Endothelial cell of umbilical vein (primary cell): ENCODE data around the gene PRSS36.

Source experiments
- POLR2A ChIP-seq: IDR thresholded peaks from 2 replicates; pipeline ENCODE4 v1.6.1; 2012; ENCODE audit warnings: low read depth, mild to moderate bottlenecking, control low read depth, low read length
- POLR2AphosphoS5 ChIP-seq: IDR thresholded peaks from 2 replicates; pipeline ENCODE4 v1.6.1; 2012; ENCODE audit warnings: low read depth, mild to moderate bottlenecking, control low read depth, low read length, moderate library complexity; ENCODE audit not compliant: insufficient read depth
- TF ChIP-seq, protein P1 (sequence below), 2 donors: IDR thresholded peaks; 1 replicate in 1 of 2; 2 replicates in 1 of 2; pipeline ENCODE4 v1.5.1; 2011; ENCODE audit warnings: low read length in 2 of 2, mild to moderate bottlenecking in 2 of 2, moderate library complexity in 2 of 2, control low read depth in 1 of 2, inconsistent platforms in 1 of 2, low read depth in 1 of 2; ENCODE audit not compliant: insufficient read depth in 1 of 2; ENCODE audit errors: extremely low read depth in 1 of 2

GRCh38 chr16:31193874-31194273 lies 44.0 kb upstream of the PRSS36 start:
- TF ChIP-seq POLR2A (no peak), POLR2AphosphoS5 (no peak)
- TF ChIP-seq, protein P1, sequence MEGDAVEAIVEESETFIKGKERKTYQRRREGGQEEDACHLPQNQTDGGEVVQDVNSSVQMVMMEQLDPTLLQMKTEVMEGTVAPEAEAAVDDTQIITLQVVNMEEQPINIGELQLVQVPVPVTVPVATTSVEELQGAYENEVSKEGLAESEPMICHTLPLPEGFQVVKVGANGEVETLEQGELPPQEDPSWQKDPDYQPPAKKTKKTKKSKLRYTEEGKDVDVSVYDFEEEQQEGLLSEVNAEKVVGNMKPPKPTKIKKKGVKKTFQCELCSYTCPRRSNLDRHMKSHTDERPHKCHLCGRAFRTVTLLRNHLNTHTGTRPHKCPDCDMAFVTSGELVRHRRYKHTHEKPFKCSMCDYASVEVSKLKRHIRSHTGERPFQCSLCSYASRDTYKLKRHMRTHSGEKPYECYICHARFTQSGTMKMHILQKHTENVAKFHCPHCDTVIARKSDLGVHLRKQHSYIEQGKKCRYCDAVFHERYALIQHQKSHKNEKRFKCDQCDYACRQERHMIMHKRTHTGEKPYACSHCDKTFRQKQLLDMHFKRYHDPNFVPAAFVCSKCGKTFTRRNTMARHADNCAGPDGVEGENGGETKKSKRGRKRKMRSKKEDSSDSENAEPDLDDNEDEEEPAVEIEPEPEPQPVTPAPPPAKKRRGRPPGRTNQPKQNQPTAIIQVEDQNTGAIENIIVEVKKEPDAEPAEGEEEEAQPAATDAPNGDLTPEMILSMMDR (IDR thresholded peaks at IDR 0.05; ENCODE audit: extremely low read depth in 1 of 2, insufficient read depth in 1 of 2, low read depth in 1 of 2, low read length in 2 of 2) = no peak
